HCT116 (cell line): Measurements from ENCODE around the gene SEMA5B. TPM values are rescaled to one million over a fixed set of nuclear protein-coding genes. Genes with fewer than 3 reads are reported as not detected.

ENCODE experiments used
- ATAC-seq: fragments of 200-7000 bp; cut with Tn5 transposase; 2 replicates; pipeline ENCODE4 v1.9.1; 2020; ENCODE audit warnings: mild to moderate bottlenecking, moderate library complexity
- BruUV-seq: library from RNA; stranded (reverse); fragments of 400-500 nt; replicated peaks from 2 replicates; lab custom pipeline; 2021; lab: Mats Ljungman, UMichigan
- CTCF ChIA-PET: fragments of 300-600 bp; sonication (Branson Sonifier 250); formaldehyde crosslinking; loops from one replicate; lab custom pipeline; 2021; ENCODE audit warnings: antibody characterized with exemption; lab: Charles Lee
- POLR2A ChIA-PET: fragments of 300-600, 350-600 bp; sonication (Branson Sonifier 250); formaldehyde crosslinking; loops from one replicate; lab custom pipeline; 2021; ENCODE audit warnings: antibody characterized with exemption; lab: Charles Lee
- RAD21 ChIA-PET, 2 experiments: fragments of 300-600 bp; sonication (Branson Sonifier 250); formaldehyde crosslinking; loops; one replicate each; lab custom pipeline; 2023; ENCODE audit warnings: low total read pairs in 2 of 2; ENCODE audit not compliant: uncharacterized antibody in 2 of 2, unreplicated experiment in 2 of 2, low non-redundant PET in 1 of 2; lab: Charles Lee
- DNase-seq: peaks from one replicate; pipeline ENCODE4 v3.0.0-alpha.2; 2010; ENCODE audit warnings: low read depth, low spot score
- H2AFZ ChIP-seq: fragments of 200-600 bp; shearing (Covaris generic), sonication (generic); 2 replicates; pipeline ENCODE4 v1.6.1; 2017; ENCODE audit warnings: low read depth, mixed run types, mixed read lengths, antibody characterized with exemption, low read length; ENCODE audit not compliant: poor library complexity, severe bottlenecking
- H3K27ac ChIP-seq: 2 replicates; pipeline ENCODE4 v1.5.1; 2012; ENCODE audit warnings: low read depth, low read length
- H3K27me3 ChIP-seq: fragments of 200-600 bp; sonication (generic); 2 replicates; pipeline ENCODE4 v1.6.1; 2016; ENCODE audit warnings: mixed run types, low read length, mixed read lengths; ENCODE audit not compliant: insufficient read depth
- H3K36me3 ChIP-seq, 2 experiments: fragments of 200-500 bp in 1 of 2; fragments of 200-600 bp in 1 of 2; sonication (Bioruptor generic) in 1 of 2; sonication (generic) in 1 of 2; 2 replicates each; pipeline versions ENCODE4 v1.5.1 to v1.6.1; 2014 to 2016; ENCODE audit warnings: low read length in 2 of 2, inconsistent platforms in 1 of 2, mixed read lengths in 1 of 2, mixed run types in 1 of 2; ENCODE audit not compliant: insufficient read depth in 2 of 2, control insufficient read depth in 1 of 2
- H3K4me1 ChIP-seq, 2 experiments: fragments of 200-600 bp in 1 of 2; sonication (generic) in 1 of 2; 2 replicates each; pipeline versions ENCODE4 v1.5.1 to v1.6.1; 2012 to 2017; ENCODE audit warnings: low read length in 2 of 2, inconsistent platforms in 1 of 2, mild to moderate bottlenecking in 1 of 2, mixed read lengths in 1 of 2, mixed run types in 1 of 2, moderate library complexity in 1 of 2; ENCODE audit not compliant: insufficient read depth in 2 of 2, control insufficient read depth in 1 of 2
- H3K4me2 ChIP-seq: fragments of 200-600 bp; sonication (generic); 2 replicates; pipeline ENCODE4 v1.6.1; 2017; ENCODE audit warnings: mixed run types, low read length, mixed read lengths
- H3K4me3 ChIP-seq, 2 experiments: fragments of 200-600 bp in 1 of 2; sonication (generic) in 1 of 2; replicated peaks in 1 of 2; 2 replicates each; pipeline ENCODE4 v1.5.1; 2011 to 2016; ENCODE audit warnings: low read length in 2 of 2, control low read depth in 1 of 2, low read depth in 1 of 2, mild to moderate bottlenecking in 1 of 2, mixed read lengths in 1 of 2, mixed run types in 1 of 2
- H3K79me2 ChIP-seq: fragments of 200-600 bp; sonication (generic); 2 replicates; pipeline ENCODE4 v1.6.1; 2017; ENCODE audit warnings: mild to moderate bottlenecking, mixed run types, low read length, moderate library complexity, mixed read lengths; ENCODE audit not compliant: insufficient read depth
- H3K9ac ChIP-seq: fragments of 200-600 bp; sonication (generic); 2 replicates; pipeline ENCODE4 v1.6.1; 2016; ENCODE audit warnings: low read length, mixed read lengths
- H3K9me2 ChIP-seq: fragments of 200-600 bp; sonication (generic), shearing (Covaris generic); 2 replicates; pipeline ENCODE4 v1.6.1; 2017; ENCODE audit warnings: mixed run types, mild to moderate bottlenecking, moderate library complexity; ENCODE audit not compliant: insufficient read depth
- H3K9me3 ChIP-seq, 2 experiments: fragments of 200-500 bp in 1 of 2; fragments of 200-600 bp in 1 of 2; sonication (Bioruptor generic) in 1 of 2; sonication (generic) in 1 of 2; 2 replicates each; pipeline ENCODE4 v1.6.1; 2014 to 2017; ENCODE audit warnings: low read length in 2 of 2, mixed read lengths in 2 of 2, inconsistent platforms in 1 of 2, low read depth in 1 of 2, mild to moderate bottlenecking in 1 of 2, mixed run types in 1 of 2, moderate library complexity in 1 of 2; ENCODE audit not compliant: control insufficient read depth in 1 of 2, insufficient read depth in 1 of 2
- H4K20me1 ChIP-seq: fragments of 200-600 bp; sonication (generic), shearing (Covaris generic); 2 replicates; pipeline ENCODE4 v1.6.1; 2017; ENCODE audit warnings: mixed run types, mild to moderate bottlenecking, moderate library complexity; ENCODE audit not compliant: insufficient read depth
- CBX3 ChIP-seq: IDR thresholded peaks from 2 replicates; pipeline ENCODE4 v1.6.1; 2012; ENCODE audit warnings: low read depth
- EGR1 ChIP-seq: IDR thresholded peaks from 2 replicates; pipeline ENCODE4 v1.6.1; 2012; ENCODE audit warnings: low read depth
- EZH2phosphoT487 ChIP-seq: fragments of 200-600 bp; IDR thresholded peaks from 2 replicates; pipeline ENCODE4 v1.6.1; 2018; ENCODE audit warnings: antibody characterized with exemption, borderline replicate concordance
- POLR2AphosphoS5 ChIP-seq: IDR thresholded peaks from 2 replicates; pipeline ENCODE4 v1.6.1; 2011; ENCODE audit warnings: mild to moderate bottlenecking, low read depth, low read length, moderate library complexity
- REST ChIP-seq: IDR thresholded peaks from 2 replicates; pipeline ENCODE4 v1.6.1; 2012; ENCODE audit warnings: low read depth
- SP1 ChIP-seq: IDR thresholded peaks from 2 replicates; pipeline ENCODE4 v1.6.1; 2012; ENCODE audit warnings: low read depth
- SRF ChIP-seq: IDR thresholded peaks from 2 replicates; pipeline ENCODE4 v1.6.1; 2012; ENCODE audit warnings: low read depth
- TCF7L2 ChIP-seq: IDR thresholded peaks from 2 replicates; pipeline ENCODE4 v1.7.0; 2011; ENCODE audit warnings: borderline replicate concordance, inconsistent platforms; ENCODE audit not compliant: insufficient read depth, insufficient read length; ENCODE audit errors: extremely low read depth
- YY1 ChIP-seq: IDR thresholded peaks from 2 replicates; pipeline ENCODE4 v1.6.1; 2011; ENCODE audit warnings: low read length, low read depth, moderate library complexity, mild to moderate bottlenecking; ENCODE audit not compliant: insufficient replicate concordance; ENCODE audit errors: extremely low read depth
- ZBTB33 ChIP-seq: IDR thresholded peaks from 2 replicates; pipeline ENCODE4 v1.6.1; 2011; ENCODE audit warnings: mild to moderate bottlenecking, low read length, moderate library complexity; ENCODE audit not compliant: insufficient replicate concordance; ENCODE audit errors: extremely low read depth
- ZNF274 ChIP-seq: fragments of 200-500 bp; sonication (Bioruptor generic); IDR thresholded peaks from 2 replicates; pipeline ENCODE4 v1.6.1; 2014; ENCODE audit warnings: mild to moderate bottlenecking, low read depth, low read length, inconsistent platforms
- intact Hi-C: fragments of 100-400 bp; cut with micrococcal nuclease; formaldehyde crosslinking; loops from 2 replicates; pipeline ENCODE4 v1.10.0; 2022
- total RNA-seq: library from RNA; stranded (reverse); gene quantifications from one replicate; pipeline ENCODE4 v1.2.1, GENCODE V29; 2021; ENCODE audit not compliant: unreplicated experiment
- TF ChIP-seq, protein P1 (sequence below), 3 experiments: fragments of 200-600 bp in 1 of 3; sonication (generic) in 1 of 3; IDR thresholded peaks in 2 of 3; conservative IDR thresholded peaks in 1 of 3; 2 replicates each; pipeline ENCODE4 v1.5.1; 2012 to 2017; ENCODE audit warnings: low read depth in 2 of 3, low read length in 2 of 3, antibody characterized with exemption in 1 of 3, borderline replicate concordance in 1 of 3, control low read depth in 1 of 3, mild to moderate bottlenecking in 1 of 3, mixed read lengths in 1 of 3, mixed run types in 1 of 3, moderate library complexity in 1 of 3; ENCODE audit not compliant: insufficient read depth in 1 of 3

Gene SEMA5B
- total RNA-seq, 1 experiment from 2014 or later = 0.15 TPM

DNA sequence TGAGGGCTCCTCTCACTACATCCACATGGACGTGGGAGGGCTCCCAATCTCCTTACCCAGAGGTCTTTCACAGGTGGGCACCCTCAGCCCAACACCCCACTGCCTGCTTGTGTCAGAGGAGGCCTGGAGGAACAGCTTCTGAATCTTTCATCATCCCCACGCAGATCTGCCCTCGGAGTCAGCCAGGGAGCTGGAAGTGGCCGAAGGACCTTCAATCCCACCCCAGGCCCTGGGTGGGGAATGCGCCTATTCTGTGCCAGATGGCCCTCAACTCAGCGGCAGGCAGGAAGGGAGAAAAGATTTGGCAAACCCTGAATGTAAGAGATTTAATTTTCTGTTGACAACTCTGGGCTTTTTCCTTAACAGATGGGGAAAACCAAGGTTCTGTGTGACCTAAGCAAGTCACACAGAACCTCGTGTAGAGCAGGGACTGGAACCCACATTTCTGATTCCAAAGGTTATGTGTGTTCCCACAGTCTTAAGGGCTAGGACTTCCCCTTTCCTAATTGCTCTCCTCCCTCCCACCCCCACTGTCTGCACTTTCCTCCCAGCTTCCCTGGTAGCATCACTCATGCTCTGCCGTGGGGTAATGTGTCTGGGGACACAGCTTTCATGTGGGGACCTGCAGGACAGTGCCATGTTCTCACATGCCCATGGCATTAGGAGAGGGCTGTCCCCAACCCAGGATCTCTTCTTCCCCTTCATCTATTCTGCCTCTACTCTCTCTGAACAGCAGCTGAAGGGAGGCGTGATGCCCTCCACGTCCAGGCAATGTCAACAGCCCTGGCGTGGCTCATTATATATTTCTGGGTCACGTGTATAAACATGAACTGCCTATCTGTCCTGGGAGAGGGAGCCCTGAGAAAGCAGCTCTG, 98.1 kb downstream of the SEMA5B start:
- no peak for TF ChIP-seq TCF7L2
- no peak for TF ChIP-seq REST
- no peak for TF ChIP-seq YY1
- TF ChIP-seq SP1 = no peak
- TF ChIP-seq, protein P1, sequence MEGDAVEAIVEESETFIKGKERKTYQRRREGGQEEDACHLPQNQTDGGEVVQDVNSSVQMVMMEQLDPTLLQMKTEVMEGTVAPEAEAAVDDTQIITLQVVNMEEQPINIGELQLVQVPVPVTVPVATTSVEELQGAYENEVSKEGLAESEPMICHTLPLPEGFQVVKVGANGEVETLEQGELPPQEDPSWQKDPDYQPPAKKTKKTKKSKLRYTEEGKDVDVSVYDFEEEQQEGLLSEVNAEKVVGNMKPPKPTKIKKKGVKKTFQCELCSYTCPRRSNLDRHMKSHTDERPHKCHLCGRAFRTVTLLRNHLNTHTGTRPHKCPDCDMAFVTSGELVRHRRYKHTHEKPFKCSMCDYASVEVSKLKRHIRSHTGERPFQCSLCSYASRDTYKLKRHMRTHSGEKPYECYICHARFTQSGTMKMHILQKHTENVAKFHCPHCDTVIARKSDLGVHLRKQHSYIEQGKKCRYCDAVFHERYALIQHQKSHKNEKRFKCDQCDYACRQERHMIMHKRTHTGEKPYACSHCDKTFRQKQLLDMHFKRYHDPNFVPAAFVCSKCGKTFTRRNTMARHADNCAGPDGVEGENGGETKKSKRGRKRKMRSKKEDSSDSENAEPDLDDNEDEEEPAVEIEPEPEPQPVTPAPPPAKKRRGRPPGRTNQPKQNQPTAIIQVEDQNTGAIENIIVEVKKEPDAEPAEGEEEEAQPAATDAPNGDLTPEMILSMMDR (IDR thresholded peaks at IDR 0.05 in 2 of 3, conservative IDR thresholded peaks at IDR 0.05 in 1 of 3; ENCODE audit: borderline replicate concordance in 1 of 3, insufficient read depth in 1 of 3, low read depth in 2 of 3, low read length in 2 of 3) = no peak
- no peak for TF ChIP-seq POLR2AphosphoS5
- no peak for TF ChIP-seq CBX3
- no peak for TF ChIP-seq ZBTB33
- no peak for TF ChIP-seq SRF
- TF ChIP-seq ZNF274 = no peak
- no peak for TF ChIP-seq EGR1
- no peak for TF ChIP-seq EZH2phosphoT487
- TF ChIP-seq, all 23 proteins: peak for 0
- intact Hi-C loops = no loop called here
- H3K27ac ChIP-seq = no peak overlapping the region
- ATAC-seq = no peak
- no TSS peak for BruUV-seq
- H3K36me3 ChIP-seq = no peaks in the 10 kb centered on the region
- no peaks in the 10 kb centered on the region for H4K20me1 ChIP-seq
- no peaks in the 10 kb centered on the region for H3K27me3 ChIP-seq
- H3K4me1 ChIP-seq = no peaks in the 10 kb centered on the region
- H3K4me3 ChIP-seq = no peak overlapping the region
- no peaks in the 10 kb centered on the region for H3K79me2 ChIP-seq
- no peaks in the 10 kb centered on the region for H3K9me3 ChIP-seq
- H3K9ac ChIP-seq = no peak overlapping the region
- ChIA-PET CTCF (interaction anchor here (0.5 kb wide), 1 partner anchor 378 kb away, joined by 4 read pairs; no protein-coding TSS in a partner anchor), POLR2A (interaction anchor here (0.6 kb wide), 1 partner anchor 626 kb away, joined by 3 read pairs; no protein-coding TSS in a partner anchor), RAD21 (no interaction called here)
- H3K4me2 ChIP-seq = no peak overlapping the region
- DNase-seq = no peak
- no peaks in the 10 kb centered on the region for H3K9me2 ChIP-seq
- H2AFZ ChIP-seq = no peak overlapping the region
